GM10248 (cell line): ENCODE results near the gene ALG14.

Experiments used
- CTCF ChIA-PET: fragments of 300-600 bp; sonication (Branson Sonifier 250); formaldehyde crosslinking; extraction: SDS; loops from one replicate; lab custom pipeline; 2021; ENCODE audit warnings: antibody characterized with exemption; lab: Yijun Ruan, JAX
- POLR2A ChIA-PET: fragments of 350-650 bp; sonication (Branson Sonifier 250); formaldehyde crosslinking; extraction: SDS; loops from one replicate; lab custom pipeline; 2020; ENCODE audit warnings: antibody characterized with exemption; lab: Yijun Ruan, JAX
- DNase-seq: peaks from one replicate; pipeline ENCODE4 v3.0.0; 2012; ENCODE audit errors: extremely low spot score
- CTCF ChIP-seq: IDR thresholded peaks from 2 replicates; pipeline ENCODE4 v1.5.1; 2012; ENCODE audit warnings: mild to moderate bottlenecking, low read depth; ENCODE audit errors: extremely low read depth, missing control alignments, control extremely low read depth

Gene ALG14

DNA sequence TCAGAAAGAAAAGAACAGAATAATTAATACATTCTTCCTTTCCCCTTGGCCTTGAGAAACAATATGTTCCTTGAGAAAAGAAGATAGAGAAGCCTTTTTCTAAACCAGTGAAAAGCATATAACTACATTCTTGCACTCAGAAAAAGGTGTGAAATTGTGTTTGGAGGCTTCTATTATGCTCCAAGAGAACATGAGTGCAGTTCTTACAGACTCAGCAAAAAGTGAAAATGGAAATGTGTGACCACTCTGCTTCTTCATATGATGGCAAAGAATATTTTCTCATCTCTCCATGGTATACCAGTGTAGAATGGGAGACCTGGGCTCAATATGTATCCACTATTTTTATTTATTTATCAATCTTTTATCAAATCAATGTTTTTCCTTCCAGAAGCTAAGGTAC is 43.2 kb downstream of the ALG14 start:
- no peak for TF ChIP-seq CTCF
- POLR2A ChIA-PET, result no interaction called here
- CTCF ChIA-PET, result interaction anchor here (0.8 to 9.2 kb wide), 4 partner anchors 11 to 176 kb away, joined by 3 to 42 read pairs (median 14); no protein-coding TSS in a partner anchor
- no peak for DNase-seq

- no peak for DNase-seq
- ChIA-PET POLR2A (no interaction called here), CTCF (interaction anchor here (3.9 to 9.2 kb wide), 2 partner anchors 15 to 175 kb away, joined by 16 to 42 read pairs; no protein-coding TSS in a partner anchor)
- no peak for TF ChIP-seq CTCF
These were observed 43.8 kb downstream of the ALG14 start for GRCh38 chr1:95028954-95029353.

DNA sequence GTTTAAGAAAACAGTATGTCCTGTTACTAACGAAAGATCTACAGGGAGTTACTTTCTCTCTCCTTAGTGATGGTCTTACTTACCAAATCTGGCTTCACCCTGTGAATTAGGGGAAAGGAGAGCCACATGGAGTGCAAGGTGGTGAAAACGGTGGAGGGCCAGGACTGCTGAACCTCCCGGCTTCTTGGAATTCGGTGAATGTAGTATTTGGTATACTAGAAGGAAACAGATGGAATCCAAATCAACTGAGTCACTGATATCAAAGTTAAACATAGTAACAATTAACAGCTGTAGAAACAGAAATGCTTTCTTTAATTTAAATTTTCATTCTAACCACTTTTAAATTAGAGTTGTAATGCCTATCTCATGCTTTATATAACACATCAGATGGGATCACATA is 45.7 kb downstream of the ALG14 start:
- ChIA-PET POLR2A (no interaction called here), CTCF (interaction anchor here (1.1 to 9.2 kb wide), 2 partner anchors 10 to 17 kb away, joined by 3 to 42 read pairs; no protein-coding TSS in a partner anchor)
- no peak for DNase-seq
- TF ChIP-seq CTCF, result no peak

DNA sequence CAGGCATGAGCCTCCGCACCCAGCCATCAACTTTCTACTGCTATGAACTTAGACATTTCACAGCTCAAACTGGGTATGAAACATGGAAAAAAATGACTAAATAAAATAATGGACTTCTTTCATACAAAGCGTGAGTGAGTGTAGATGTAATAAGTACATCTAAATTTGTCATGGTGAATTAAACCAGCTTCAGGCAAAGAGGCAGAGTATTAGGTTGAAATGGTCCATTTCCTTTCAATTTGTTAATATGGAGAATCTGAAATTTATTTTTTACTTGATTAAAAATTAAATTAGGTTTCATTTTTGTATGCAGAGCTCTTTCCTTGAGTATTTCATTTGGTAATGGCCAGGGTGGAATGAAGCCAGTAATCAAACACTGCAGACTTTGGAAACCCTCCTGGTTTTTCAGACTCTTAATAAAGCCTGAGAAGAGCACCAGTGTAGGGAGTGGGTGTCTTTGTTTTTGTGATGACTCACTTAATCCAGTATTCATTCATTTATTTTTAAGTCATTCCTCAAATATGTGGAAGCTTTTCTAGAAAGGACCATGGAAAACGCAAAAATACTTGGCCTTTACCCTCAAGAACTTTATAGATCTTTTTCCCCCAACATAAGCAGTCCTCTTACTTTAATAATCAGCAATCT is 49.2 kb downstream of the ALG14 start:
- POLR2A ChIA-PET, result no interaction called here
- DNase-seq, result no peak
- CTCF ChIA-PET, result interaction anchor here (0.8 to 3.5 kb wide), 3 partner anchors 20 to 170 kb away, joined by 4 to 17 read pairs (median 5); no protein-coding TSS in a partner anchor
- TF ChIP-seq CTCF, result no peak

- no peak for TF ChIP-seq CTCF
- DNase-seq, result no peak
- ChIA-PET POLR2A (no interaction called here), CTCF (interaction anchor here (0.8 to 3.5 kb wide), 3 partner anchors 21 to 169 kb away, joined by 4 to 17 read pairs (median 5); no protein-coding TSS in a partner anchor)
These were observed 50.2 kb downstream of the ALG14 start for GRCh38 chr1:95022644-95022926.

DNA sequence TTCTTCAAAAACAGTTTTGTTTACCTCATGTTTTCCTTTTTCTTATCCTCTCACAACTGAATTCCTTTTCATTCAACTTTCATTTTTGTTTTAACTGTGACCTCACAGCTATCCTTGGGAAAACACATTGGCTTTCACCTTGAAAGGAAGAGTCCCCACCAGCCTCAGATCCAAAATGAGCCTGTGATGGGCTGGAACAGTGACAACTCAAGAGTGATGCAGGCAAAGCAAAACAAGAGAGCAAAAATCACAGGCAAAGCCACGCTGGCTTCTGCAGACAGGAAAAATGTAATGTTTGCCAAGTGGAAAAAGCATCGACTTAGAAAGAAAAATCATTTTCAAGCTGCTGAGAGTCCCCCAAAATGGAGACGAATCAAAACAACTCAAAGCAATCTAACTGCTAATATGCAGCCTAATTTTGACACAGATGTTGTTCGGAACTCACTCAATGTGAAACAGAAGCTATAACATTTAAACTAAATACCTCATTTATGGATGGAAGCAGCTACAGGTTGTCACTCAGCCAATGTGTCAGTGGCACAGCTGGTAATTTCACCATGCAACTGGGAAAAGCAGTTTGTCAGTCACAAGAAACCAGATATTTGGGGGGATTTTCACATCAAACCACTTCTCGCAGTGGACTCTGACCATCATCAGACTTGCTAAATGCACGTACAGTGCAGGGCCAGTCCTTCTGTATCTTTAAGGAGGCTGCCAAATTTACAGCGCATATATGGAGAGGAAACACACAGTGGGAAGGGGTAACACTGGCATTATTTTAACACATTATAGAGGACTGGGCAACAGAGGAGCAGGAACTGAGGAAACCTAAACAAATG is 50.7 kb downstream of the ALG14 start:
- ChIA-PET POLR2A (no interaction called here), CTCF (interaction anchor here (0.7 to 3.5 kb wide), 3 partner anchors 20 to 168 kb away, joined by 3 to 17 read pairs (median 5); no protein-coding TSS in a partner anchor)
- TF ChIP-seq CTCF, result no peak
- no peak for DNase-seq
